H1 (cell line): ENCODE data around the gene MYLK. TPM values are rescaled to one million over a fixed set of nuclear protein-coding genes. Genes with fewer than 3 reads are reported as not detected.

Experiments
- CTCF ChIA-PET: fragments of 300-600 bp; sonication (Branson Sonifier 250); formaldehyde crosslinking; loops from one replicate; lab custom pipeline; 2021; ENCODE audit not compliant: partially characterized antibody; lab: Charles Lee
- POLR2A ChIA-PET: fragments of 300-600 bp; sonication (Branson Sonifier 250); formaldehyde crosslinking; loops from one replicate; lab custom pipeline; 2021; ENCODE audit warnings: inconsistent platforms; ENCODE audit not compliant: partially characterized antibody; lab: Charles Lee
- DNase-seq, 2 experiments: peaks; one replicate each; pipeline versions ENCODE4 v3.0.0 to v3.0.0-alpha.2; 2010 to 2022; ENCODE audit warnings: low spot score in 2 of 2, low read depth in 1 of 2, mixed read lengths in 1 of 2
- FAIRE-seq: peaks from 2 replicates; lab custom pipeline; 2011; peaks lifted over from hg19 to GRCh38; lab: Jason Lieb, UNC
- H2AFZ ChIP-seq: 2 replicates; pipeline ENCODE4 v1.8.1; 2012; ENCODE audit warnings: low read length, inconsistent platforms
- H2AK5ac ChIP-seq: 2 replicates; pipeline ENCODE4 v1.6.1; 2013; ENCODE audit warnings: low read depth, low read length
- H2BK120ac ChIP-seq: replicated peaks from 2 replicates; pipeline ENCODE3; 2013; ENCODE audit warnings: low read depth, low read length, inconsistent platforms
- H2BK12ac ChIP-seq: 2 replicates; pipeline ENCODE4 v1.6.1; 2013; ENCODE audit warnings: low read depth, low read length
- H2BK15ac ChIP-seq: 2 replicates; pipeline ENCODE4 v1.6.1; 2013; ENCODE audit warnings: low read length
- H2BK20ac ChIP-seq: 2 replicates; pipeline ENCODE4 v1.6.1; 2013; ENCODE audit warnings: low read length
- H2BK5ac ChIP-seq: 2 replicates; pipeline ENCODE4 v1.6.1; 2013; ENCODE audit warnings: low read depth, low read length
- H3K14ac ChIP-seq: 2 replicates; pipeline ENCODE4 v1.6.1; 2013; ENCODE audit warnings: inconsistent platforms; ENCODE audit not compliant: insufficient read length
- H3K18ac ChIP-seq: 2 replicates; pipeline ENCODE4 v1.6.1; 2013; ENCODE audit warnings: low read length; ENCODE audit errors: extremely low read depth
- H3K23ac ChIP-seq: 2 replicates; pipeline ENCODE4 v1.6.1; 2013; ENCODE audit warnings: inconsistent platforms; ENCODE audit not compliant: insufficient read length
- H3K23me2 ChIP-seq: 2 replicates; pipeline ENCODE4 v1.6.1; 2013; ENCODE audit warnings: low read depth, low read length
- H3K27ac ChIP-seq: 2 replicates; pipeline ENCODE4 v1.6.1; 2011; ENCODE audit warnings: low read depth, low read length, inconsistent platforms
- H3K27me3 ChIP-seq, 4 experiments: replicated peaks in 1 of 4; 1 replicate in 1 of 4; 2 replicates in 3 of 4; pipeline versions ENCODE4 v1.6.1 to v1.8.1; 2011 to 2013; ENCODE audit warnings: low read length in 3 of 4, mild to moderate bottlenecking in 3 of 4, inconsistent platforms in 2 of 4, mixed read lengths in 2 of 4, moderate library complexity in 1 of 4; ENCODE audit not compliant: control insufficient read depth in 3 of 4, insufficient read depth in 3 of 4; ENCODE audit errors: extremely low read depth in 1 of 4
- H3K36me3 ChIP-seq, 4 experiments: 2 replicates each; pipeline versions ENCODE4 v1.6.1 to v1.8.1; 2011 to 2013; ENCODE audit warnings: mild to moderate bottlenecking in 4 of 4, low read length in 3 of 4, moderate library complexity in 2 of 4, control low read depth in 1 of 4, inconsistent platforms in 1 of 4; ENCODE audit not compliant: insufficient read depth in 4 of 4, control insufficient read depth in 2 of 4
- H3K4ac ChIP-seq: replicated peaks from 2 replicates; pipeline ENCODE3; 2013; ENCODE audit warnings: low read length, low read depth, mixed read lengths, inconsistent platforms; ENCODE audit not compliant: insufficient read length
- H3K4me1 ChIP-seq, 4 experiments: replicated peaks in 1 of 4; 1 replicate in 1 of 4; 2 replicates in 3 of 4; pipeline versions ENCODE4 v1.6.1 to v1.8.1; 2011 to 2013; ENCODE audit warnings: low read length in 3 of 4, inconsistent platforms in 2 of 4, mixed read lengths in 1 of 4; ENCODE audit not compliant: insufficient read depth in 4 of 4, control insufficient read depth in 3 of 4
- H3K4me2 ChIP-seq, 2 experiments: 2 replicates each; pipeline versions ENCODE4 v1.6.1 to v1.8.1; 2011 to 2013; ENCODE audit warnings: low read depth in 2 of 2, low read length in 2 of 2, control low read depth in 1 of 2, inconsistent platforms in 1 of 2, mild to moderate bottlenecking in 1 of 2; ENCODE audit not compliant: insufficient read depth in 1 of 2
- H3K4me3 ChIP-seq, 4 experiments: fragments of 200-600, 300-600 bp in 1 of 4; sonication (generic), shearing (Covaris generic), sonication (Bioruptor Twin) in 1 of 4; 2 replicates each; pipeline versions ENCODE4 v1.5.1 to v1.8.1; 2011 to 2016; ENCODE audit warnings: low read length in 4 of 4, low read depth in 3 of 4, control low read depth in 2 of 4, inconsistent platforms in 2 of 4, mild to moderate bottlenecking in 2 of 4, mixed read lengths in 1 of 4, moderate library complexity in 1 of 4; ENCODE audit not compliant: insufficient read depth in 2 of 4; ENCODE audit errors: extremely low read depth in 1 of 4
- H3K56ac ChIP-seq: replicated peaks from 2 replicates; pipeline ENCODE3; 2013; ENCODE audit warnings: low read depth, mild to moderate bottlenecking, mixed read lengths, low read length, inconsistent platforms; ENCODE audit not compliant: insufficient read length
- H3K79me1 ChIP-seq: 2 replicates; pipeline ENCODE4 v1.6.1; 2013; ENCODE audit warnings: low read depth, low read length, control low read depth
- H3K79me2 ChIP-seq, 2 experiments: 2 replicates each; pipeline versions ENCODE4 v1.6.1 to v1.8.1; 2012 to 2013; ENCODE audit warnings: low read length in 2 of 2, mild to moderate bottlenecking in 2 of 2, inconsistent platforms in 1 of 2; ENCODE audit not compliant: insufficient read depth in 2 of 2, control insufficient read depth in 1 of 2
- H3K9ac ChIP-seq, 4 experiments: replicated peaks in 1 of 4; 1 replicate in 1 of 4; 2 replicates in 3 of 4; pipeline versions ENCODE4 v1.6.1 to v1.8.1; 2011 to 2013; ENCODE audit warnings: low read depth in 3 of 4, low read length in 3 of 4, control low read depth in 2 of 4, mild to moderate bottlenecking in 2 of 4, moderate library complexity in 2 of 4, inconsistent platforms in 1 of 4; ENCODE audit errors: extremely low read depth in 1 of 4
- H3K9me3 ChIP-seq, 2 experiments: 2 replicates each; pipeline versions ENCODE4 v1.6.1 to v1.8.1; 2012 to 2013; ENCODE audit warnings: mild to moderate bottlenecking in 2 of 2, moderate library complexity in 2 of 2, control low read depth in 1 of 2, inconsistent platforms in 1 of 2, low read depth in 1 of 2, low read length in 1 of 2, mixed read lengths in 1 of 2; ENCODE audit not compliant: insufficient read depth in 2 of 2
- H4K20me1 ChIP-seq, 2 experiments: replicated peaks in 1 of 2; 2 replicates each; pipeline versions ENCODE3 to v1.8.1; 2011 to 2013; ENCODE audit warnings: inconsistent platforms in 2 of 2, low read length in 2 of 2, mild to moderate bottlenecking in 1 of 2; ENCODE audit not compliant: insufficient read depth in 2 of 2, control insufficient read depth in 1 of 2
- H4K5ac ChIP-seq: 2 replicates; pipeline ENCODE4 v1.6.1; 2013; ENCODE audit warnings: low read length, low read depth, mixed read lengths, inconsistent platforms; ENCODE audit not compliant: insufficient read length
- H4K8ac ChIP-seq: 2 replicates; pipeline ENCODE4 v1.8.0; 2013; ENCODE audit warnings: mild to moderate bottlenecking, moderate library complexity, low read length, inconsistent platforms; ENCODE audit not compliant: insufficient read depth; ENCODE audit errors: extremely low read depth
- H4K91ac ChIP-seq: replicated peaks from 2 replicates; pipeline ENCODE3; 2013; ENCODE audit warnings: low read length, mixed read lengths, inconsistent platforms; ENCODE audit not compliant: insufficient read length
- ATF3 ChIP-seq: IDR thresholded peaks from 2 replicates; pipeline ENCODE4 v1.6.1; 2011; ENCODE audit warnings: low read depth, mild to moderate bottlenecking, low read length; ENCODE audit not compliant: insufficient read depth
- JUN ChIP-seq: IDR thresholded peaks from 2 replicates; pipeline ENCODE4 v1.6.1; 2011; ENCODE audit warnings: low read depth, mild to moderate bottlenecking, improper control_type of control experiment, low read length
- MAFK ChIP-seq: IDR thresholded peaks from 2 replicates; pipeline ENCODE4 v1.6.1; 2012; ENCODE audit warnings: low read depth, mild to moderate bottlenecking, improper control_type of control experiment, low read length
- SP1 ChIP-seq: IDR thresholded peaks from 2 replicates; pipeline ENCODE4 v1.6.1; 2011; ENCODE audit warnings: low read depth, low read length
- WGBS, 2 experiments: shearing (Covaris generic) in 1 of 2; methylation state at CpG; one replicate each; pipeline versions ENCODE4 v1.1.6 to v1.1.7; 2013 to 2015; ENCODE audit warnings: low lambda C conversion rate in 2 of 2, mixed read lengths in 2 of 2, inconsistent platforms in 1 of 2, low coverage in 1 of 2, missing lambda C conversion rate in 1 of 2; ENCODE audit not compliant: insufficient replicate concordance in 2 of 2, insufficient coverage in 1 of 2, insufficient read length in 1 of 2; ENCODE audit errors: extremely low coverage in 1 of 2, missing lambda C conversion rate in 1 of 2; 5-methylcytosine and 5-hydroxymethylcytosine counted together
- polyA plus RNA-seq, 7 experiments: library from polyadenylated mRNA; depleted of rRNA in 3 of 7; stranded (reverse) in 5 of 7; unstranded in 2 of 7; fragments of >200 nt in 5 of 7; fragments of 200-250 nt in 2 of 7; gene quantifications; 1 replicate in 5 of 7; 2 replicates in 1 of 7; 4 replicates in 1 of 7; pipeline versions ENCODE4 v1.2.1 to v1.2.3, GENCODE V29; 2011 to 2013; ENCODE audit warnings: missing spikeins in 2 of 7, mixed read lengths in 2 of 7
- total RNA-seq: library from RNA; stranded (reverse); fragmentation: NEBNext Ultra II Directional; extraction: Animal tissue kit (Norgen Biotek cat#: 25700); gene quantifications from 2 replicates; pipeline ENCODE4 v1.2.1, GENCODE V29; 2021

MYLK gene
- total and polyA plus RNA-seq, 2 of the 8 experiments (the other 6 are each of a cell fraction or from before 2014, with no cell fraction given), result 11.6 to 21.3 TPM

DNA sequence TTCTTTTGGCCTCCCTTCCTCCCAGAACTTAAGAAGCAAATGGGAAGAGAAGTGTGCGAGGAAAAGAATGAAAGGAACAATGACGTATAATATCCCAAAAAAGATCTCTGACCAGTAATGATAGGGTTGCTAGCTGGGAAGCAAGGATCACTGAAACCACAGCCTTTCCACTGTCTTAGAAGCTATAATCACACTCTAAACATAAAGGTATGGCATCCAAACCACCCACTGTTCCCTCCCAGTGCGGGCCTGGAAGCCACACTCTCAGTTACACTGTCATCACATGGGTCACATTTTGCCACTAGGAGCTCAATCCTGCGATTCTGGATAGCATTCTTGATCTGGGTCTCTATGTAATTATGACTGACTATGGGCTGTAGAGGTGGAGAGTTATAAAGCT, 167.7 kb downstream of the MYLK start:
- no peak overlapping the region for H3K23ac ChIP-seq
- H3K4me1 ChIP-seq, result peaks cover 2 to 6% (median 4%) of the 10 kb centered on the region in 4 experiments; a peak in 5 of 7 replicates
- H3K9ac ChIP-seq, result no peak overlapping the region
- no peak overlapping the region for H2BK12ac ChIP-seq
- H2AK5ac ChIP-seq, result no peak overlapping the region
- POLR2A ChIA-PET, result no interaction called here
- FAIRE-seq (no peak), DNase-seq (no peak)
- no peaks in the 10 kb centered on the region for H3K36me3 ChIP-seq
- TF ChIP-seq ATF3, result no peak
- TF ChIP-seq MAFK, result no peak
- TF ChIP-seq JUN, result no peak
- TF ChIP-seq SP1, result no peak
- CTCF ChIA-PET, result interaction anchor here (0.6 to 51.6 kb wide), 7 partner anchors 10 to 165 kb away, joined by 3 to 1463 read pairs (median 3); no protein-coding TSS in a partner anchor
- no peak overlapping the region for H2BK5ac ChIP-seq
- H2BK15ac ChIP-seq, result no peak overlapping the region
- no peak overlapping the region for H2BK120ac ChIP-seq
- H2BK20ac ChIP-seq, result no peak overlapping the region
- no peak overlapping the region for H3K56ac ChIP-seq
- H3K4ac ChIP-seq, result no peak overlapping the region
- H3K18ac ChIP-seq, result no peak overlapping the region
- H3K4me3 ChIP-seq, result no peak overlapping the region
- 84% methylated on average over 4 of the region's 4 CpGs; no CpG with 5 or more reads in 1 of the 2 experiments for WGBS, 2 experiments
- no peak overlapping the region for H3K4me2 ChIP-seq
- no peaks in the 10 kb centered on the region for H3K23me2 ChIP-seq
- no peak overlapping the region for H2AFZ ChIP-seq
- no peaks in the 10 kb centered on the region for H3K9me3 ChIP-seq
- H4K20me1 ChIP-seq, result no peaks in the 10 kb centered on the region
- H4K8ac ChIP-seq, result no peak overlapping the region
- no peaks in the 10 kb centered on the region for H3K79me1 ChIP-seq
- H4K5ac ChIP-seq, result no peak overlapping the region
- no peak overlapping the region for H3K27ac ChIP-seq
- H3K27me3 ChIP-seq, result no peaks in the 10 kb centered on the region
- no peaks in the 10 kb centered on the region for H3K79me2 ChIP-seq
- H3K14ac ChIP-seq, result no peak overlapping the region
- H4K91ac ChIP-seq, result no peak overlapping the region
